Measurements from ENCODE around the gene NT5DC1. TPM values are rescaled to one million over a fixed set of nuclear protein-coding genes. Genes with fewer than 3 reads are reported as not detected.

The NT5DC1 gene
- total RNA-seq, 1 experiment from 2014 or later = 63.7 TPM

- Histone ChIP-seq H3K9ac (ENCODE audit: low read length) (no peak overlapping the region), H4K20me1 (ENCODE audit: insufficient read depth) (no peaks in the 10 kb centered on the region), H3K27me3 (ENCODE audit: insufficient read depth, low read length) (no peaks in the 10 kb centered on the region), H3K4me2 (ENCODE audit: low read length) (no peak overlapping the region), H3K4me1 (ENCODE audit: control insufficient read depth in 1 of 2, insufficient read depth in 2 of 2, low read length in 2 of 2) (no peaks in the 10 kb centered on the region), H3K9me2 (ENCODE audit: insufficient read depth) (no peaks in the 10 kb centered on the region), H2AFZ (ENCODE audit: low read depth, low read length, poor library complexity, severe bottlenecking) (no peak overlapping the region), H3K36me3 (ENCODE audit: control insufficient read depth in 1 of 2, insufficient read depth in 2 of 2, low read length in 2 of 2) (no peaks in the 10 kb centered on the region), H3K4me3 (replicated peaks in 1 of 2; ENCODE audit: low read depth in 1 of 2, low read length in 2 of 2) (no peak overlapping the region), H3K79me2 (ENCODE audit: insufficient read depth, low read length) (no peaks in the 10 kb centered on the region), H3K9me3 (ENCODE audit: control insufficient read depth in 1 of 2, insufficient read depth in 1 of 2, low read depth in 1 of 2, low read length in 2 of 2) (0 out of 4 replicates have a peak, but pooled peaks cover 0 to 3% of the 10 kb centered on the region in 2 experiments), H3K27ac (ENCODE audit: low read depth, low read length) (no peak overlapping the region)
- intact Hi-C loops (cut with micrococcal nuclease) = no loop called here
- CTCF ChIA-PET = no interaction called here
- POLR2A ChIA-PET = no interaction called here
- ATAC-seq (no peak), DNase-seq (ENCODE audit: low read depth, low spot score) (no peak)
- TF ChIP-seq ZFX (IDR thresholded peaks at IDR 0.05) = no peak
- TF ChIP-seq CEBPB (IDR thresholded peaks at IDR 0.05; ENCODE audit: low read depth) = no peak
- TF ChIP-seq ZBTB33 (IDR thresholded peaks at IDR 0.05; ENCODE audit: extremely low read depth, insufficient replicate concordance, low read length) = no peak
- RAD21 ChIA-PET (ENCODE audit: low non-redundant PET in 1 of 2, low total read pairs in 2 of 2, uncharacterized antibody in 2 of 2, unreplicated experiment in 2 of 2) = no interaction called here
- no TSS peak for BruUV-seq (replicated peaks)
Observed at GRCh38 chr6:116173928-116174327, 73.3 kb downstream of the NT5DC1 start.

DNA sequence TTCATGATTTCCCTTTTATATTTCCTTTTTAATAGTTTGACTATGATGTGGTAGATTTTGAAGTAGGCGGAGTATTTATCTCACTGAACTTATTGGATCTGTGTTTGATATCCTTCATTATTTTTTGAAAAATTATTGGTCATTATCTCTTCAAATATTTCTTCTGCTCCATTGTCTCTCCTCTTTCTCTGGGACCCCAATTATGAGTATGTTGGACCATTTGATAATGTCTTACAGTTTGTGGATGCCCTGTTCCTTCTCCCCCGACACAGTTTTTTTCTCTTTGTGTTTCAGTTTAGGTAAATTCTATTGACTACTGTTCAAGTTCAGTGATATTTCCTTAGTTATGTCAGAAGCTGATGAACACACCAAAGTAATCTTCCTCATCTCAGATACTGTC is 74.7 kb downstream of the NT5DC1 start:
- DNase-seq (ENCODE audit: low read depth, low spot score) (no peak), ATAC-seq (no peak)
- Histone ChIP-seq H4K20me1 (ENCODE audit: insufficient read depth) (no peaks in the 10 kb centered on the region), H3K9me3 (ENCODE audit: control insufficient read depth in 1 of 2, insufficient read depth in 1 of 2, low read depth in 1 of 2, low read length in 2 of 2) (0 out of 4 replicates have a peak, but pooled peaks cover 0 to 3% of the 10 kb centered on the region in 2 experiments), H3K79me2 (ENCODE audit: insufficient read depth, low read length) (no peaks in the 10 kb centered on the region), H3K4me1 (ENCODE audit: control insufficient read depth in 1 of 2, insufficient read depth in 2 of 2, low read length in 2 of 2) (no peaks in the 10 kb centered on the region), H3K27ac (ENCODE audit: low read depth, low read length) (no peak overlapping the region), H3K4me2 (ENCODE audit: low read length) (no peak overlapping the region), H3K9me2 (ENCODE audit: insufficient read depth) (no peaks in the 10 kb centered on the region), H3K36me3 (ENCODE audit: control insufficient read depth in 1 of 2, insufficient read depth in 2 of 2, low read length in 2 of 2) (no peaks in the 10 kb centered on the region), H3K27me3 (ENCODE audit: insufficient read depth, low read length) (no peaks in the 10 kb centered on the region), H3K9ac (ENCODE audit: low read length) (no peak overlapping the region), H2AFZ (ENCODE audit: low read depth, low read length, poor library complexity, severe bottlenecking) (no peak overlapping the region), H3K4me3 (replicated peaks in 1 of 2; ENCODE audit: low read depth in 1 of 2, low read length in 2 of 2) (no peak overlapping the region)
- ChIA-PET CTCF (no interaction called here), RAD21 (ENCODE audit: low non-redundant PET in 1 of 2, low total read pairs in 2 of 2, uncharacterized antibody in 2 of 2, unreplicated experiment in 2 of 2) (no interaction called here), POLR2A (no interaction called here)
- no TSS peak for BruUV-seq (replicated peaks)
- intact Hi-C loops (cut with micrococcal nuclease) = no loop called here
- TF ChIP-seq ELF1 (IDR thresholded peaks at IDR 0.05; ENCODE audit: borderline replicate concordance, low read depth) = no peak
- no peak for TF ChIP-seq SIN3A (IDR thresholded peaks at IDR 0.05; ENCODE audit: low read depth)
- TF ChIP-seq ZBTB33 (IDR thresholded peaks at IDR 0.05; ENCODE audit: extremely low read depth, insufficient replicate concordance, low read length) = no peak
- TF ChIP-seq MAX (IDR thresholded peaks at IDR 0.05) = no peak
- TF ChIP-seq POLR2A (IDR thresholded peaks at IDR 0.05; ENCODE audit: borderline replicate concordance, extremely low read depth, insufficient read depth, insufficient read length) = no peak
- no peak for TF ChIP-seq CBX3 (IDR thresholded peaks at IDR 0.05; ENCODE audit: low read depth)
- no peak for TF ChIP-seq EZH2phosphoT487 (IDR thresholded peaks at IDR 0.05; ENCODE audit: borderline replicate concordance)
- no peak for TF ChIP-seq FOSL1 (IDR thresholded peaks at IDR 0.05; ENCODE audit: low read depth)
- no peak for TF ChIP-seq JUND (IDR thresholded peaks at IDR 0.05)
- no peak for TF ChIP-seq EGR1 (IDR thresholded peaks at IDR 0.05; ENCODE audit: low read depth)
- no peak for TF ChIP-seq ZFX (IDR thresholded peaks at IDR 0.05)
- no peak for TF ChIP-seq CTCF (IDR thresholded peaks at IDR 0.05 in 2 of 3, conservative IDR thresholded peaks at IDR 0.05 in 1 of 3; ENCODE audit: borderline replicate concordance in 1 of 3, insufficient read depth in 1 of 3, low read depth in 2 of 3, low read length in 2 of 3)
- no peak for TF ChIP-seq EZH2 (IDR thresholded peaks at IDR 0.05)
- TF ChIP-seq RAD21 (IDR thresholded peaks at IDR 0.05; ENCODE audit: low read depth) = no peak
- TF ChIP-seq ZNF274 (IDR thresholded peaks at IDR 0.05; ENCODE audit: low read depth, low read length) = no peak
- no peak for TF ChIP-seq SP1 (IDR thresholded peaks at IDR 0.05; ENCODE audit: low read depth)
